ENCODE data around the gene CNTN6. TPM values are rescaled to one million over a fixed set of nuclear protein-coding genes. Genes with fewer than 3 reads are reported as not detected.
A peak's percentile ranks its signal among the peaks of the same experiment; 100 is the strongest.
"Not testable (repeated sequence)": the region's sequence is repeated elsewhere in the genome, so short reads cannot be mapped to it uniquely, and the experiment has no call there.

The CNTN6 gene
- total and polyA plus RNA-seq, 2 donors (not counting 1 experiment from before 2014, with no cell fraction given): not detected

GRCh38 chr3:1380926-1381646 is 288.3 kb downstream of the CNTN6 start:
- intact Hi-C loops (cut with micrococcal nuclease): no loop called here
- Histone ChIP-seq H3K4me3 (ENCODE audit: control extremely low read depth in 1 of 5, extremely low read depth in 1 of 5, insufficient read depth in 1 of 5, low read depth in 2 of 5, low read length in 4 of 5) (peak overlapping the region in 3 of 5 experiments; percentile 3 to 36 (median 30)), H3K9me3 (ENCODE audit: control extremely low read depth in 1 of 3, control insufficient read depth in 2 of 3, insufficient read depth in 1 of 3, low read length in 2 of 3) (no peaks in the 10 kb centered on the region), H3K27ac (ENCODE audit: low read length in 2 of 2) (peak overlapping the region; percentile 47 to 56), H3K9ac (ENCODE audit: low read length) (peak overlapping the region; percentile 17), H2AFZ (ENCODE audit: insufficient read depth, low read depth, low read length, poor library complexity, severe bottlenecking) (peak overlapping the region; percentile 23), H4K20me1 (ENCODE audit: control insufficient read depth, insufficient read depth, low read length, poor library complexity, severe bottlenecking) (no peaks in the 10 kb centered on the region), H3K4me1 (ENCODE audit: control insufficient read depth in 2 of 2, insufficient read depth in 2 of 2, low read length in 2 of 2) (peaks cover 3 to 17% of the 10 kb centered on the region in 2 donors), H3K36me3 (replicated peaks in 1 of 2; ENCODE audit: control extremely low read depth in 1 of 2, control insufficient read depth in 1 of 2, extremely low read depth in 1 of 2, insufficient read depth in 2 of 2, low read length in 1 of 2) (no peaks in the 10 kb centered on the region), H3K27me3 (replicated peaks in 1 of 4; ENCODE audit: control extremely low read depth in 1 of 4, control insufficient read depth in 3 of 4, insufficient read depth in 4 of 4, low read length in 3 of 4) (no peaks in the 10 kb centered on the region), H3K4me2 (replicated peaks; ENCODE audit: low read depth, low read length, poor library complexity, severe bottlenecking) (peak overlapping the region; percentile 37), H3K79me2 (ENCODE audit: control insufficient read depth, insufficient read depth, low read length) (no peaks in the 10 kb centered on the region)
- DNase-seq (peak; percentile 57), ATAC-seq (ENCODE audit: low read depth) (peak; percentile 78)
- no peak for TF ChIP-seq EZH2 (IDR thresholded peaks at IDR 0.05; ENCODE audit: borderline replicate concordance, insufficient read depth, low read depth, low read length, poor library complexity, severe bottlenecking)
- peak overlapping the region; percentile 91 for H3K27ac Mint-ChIP-seq
- peak overlapping the region; percentile 77 for H3K4me3 Mint-ChIP-seq
- H3K9me3 Mint-ChIP-seq (ENCODE audit: insufficient read depth): peaks cover 2% of the 10 kb centered on the region
- POLR2A ChIA-PET: no interaction called here
- peaks cover 22% of the 10 kb centered on the region for H3K4me1 Mint-ChIP-seq
- 41% methylated on average over 4 of the region's 8 CpGs for WGBS (ENCODE audit: insufficient coverage)
- CTCF ChIA-PET: no interaction called here
- H3K27me3 Mint-ChIP-seq: no peaks in the 10 kb centered on the region

GRCh38 chr3:1381647-1382036 is 288.8 kb downstream of the CNTN6 start:
- no peaks in the 10 kb centered on the region for H4K20me1 ChIP-seq (ENCODE audit: control insufficient read depth, insufficient read depth, low read length, poor library complexity, severe bottlenecking)
- H3K27me3 ChIP-seq (replicated peaks in 1 of 4; ENCODE audit: control extremely low read depth in 1 of 4, control insufficient read depth in 3 of 4, insufficient read depth in 4 of 4, low read length in 3 of 4): no peaks in the 10 kb centered on the region
- ATAC-seq (ENCODE audit: low read depth): peak; percentile 42
- H3K4me1 ChIP-seq (ENCODE audit: control insufficient read depth in 2 of 2, insufficient read depth in 2 of 2, low read length in 2 of 2): peaks cover 3 to 17% of the 10 kb centered on the region in 2 donors
- no peaks in the 10 kb centered on the region for H3K36me3 ChIP-seq (replicated peaks in 1 of 2; ENCODE audit: control extremely low read depth in 1 of 2, control insufficient read depth in 1 of 2, extremely low read depth in 1 of 2, insufficient read depth in 2 of 2, low read length in 1 of 2)
- TF ChIP-seq, protein P1, sequence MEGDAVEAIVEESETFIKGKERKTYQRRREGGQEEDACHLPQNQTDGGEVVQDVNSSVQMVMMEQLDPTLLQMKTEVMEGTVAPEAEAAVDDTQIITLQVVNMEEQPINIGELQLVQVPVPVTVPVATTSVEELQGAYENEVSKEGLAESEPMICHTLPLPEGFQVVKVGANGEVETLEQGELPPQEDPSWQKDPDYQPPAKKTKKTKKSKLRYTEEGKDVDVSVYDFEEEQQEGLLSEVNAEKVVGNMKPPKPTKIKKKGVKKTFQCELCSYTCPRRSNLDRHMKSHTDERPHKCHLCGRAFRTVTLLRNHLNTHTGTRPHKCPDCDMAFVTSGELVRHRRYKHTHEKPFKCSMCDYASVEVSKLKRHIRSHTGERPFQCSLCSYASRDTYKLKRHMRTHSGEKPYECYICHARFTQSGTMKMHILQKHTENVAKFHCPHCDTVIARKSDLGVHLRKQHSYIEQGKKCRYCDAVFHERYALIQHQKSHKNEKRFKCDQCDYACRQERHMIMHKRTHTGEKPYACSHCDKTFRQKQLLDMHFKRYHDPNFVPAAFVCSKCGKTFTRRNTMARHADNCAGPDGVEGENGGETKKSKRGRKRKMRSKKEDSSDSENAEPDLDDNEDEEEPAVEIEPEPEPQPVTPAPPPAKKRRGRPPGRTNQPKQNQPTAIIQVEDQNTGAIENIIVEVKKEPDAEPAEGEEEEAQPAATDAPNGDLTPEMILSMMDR (IDR thresholded peaks at IDR 0.05): no peak
- TF ChIP-seq EZH2 (IDR thresholded peaks at IDR 0.05; ENCODE audit: borderline replicate concordance, insufficient read depth, low read depth, low read length, poor library complexity, severe bottlenecking): no peak
- H3K4me3 Mint-ChIP-seq: peak overlapping the region; percentile 77
- peak overlapping the region; percentile 91 for H3K27ac Mint-ChIP-seq
- H3K4me3 ChIP-seq (ENCODE audit: control extremely low read depth in 1 of 5, extremely low read depth in 1 of 5, insufficient read depth in 1 of 5, low read depth in 2 of 5, low read length in 4 of 5): peak overlapping the region in 3 of 5 experiments; percentile 3 to 36 (median 30)
- no CpG with 5 or more reads among the region's 5 CpGs for WGBS (ENCODE audit: insufficient coverage)
- H2AFZ ChIP-seq (ENCODE audit: insufficient read depth, low read depth, low read length, poor library complexity, severe bottlenecking): peak overlapping the region; percentile 23
- H3K79me2 ChIP-seq (ENCODE audit: control insufficient read depth, insufficient read depth, low read length): no peaks in the 10 kb centered on the region
- peaks cover 2% of the 10 kb centered on the region for H3K9me3 Mint-ChIP-seq (ENCODE audit: insufficient read depth)
- intact Hi-C loops (cut with micrococcal nuclease): no loop called here
- H3K27ac ChIP-seq (ENCODE audit: low read length in 2 of 2): peak overlapping the region; percentile 47 to 56
- H3K27me3 Mint-ChIP-seq: no peaks in the 10 kb centered on the region
- peak overlapping the region; percentile 17 for H3K9ac ChIP-seq (ENCODE audit: low read length)
- ChIA-PET CTCF (no interaction called here), POLR2A (no interaction called here)
- no peaks in the 10 kb centered on the region for H3K9me3 ChIP-seq (ENCODE audit: control extremely low read depth in 1 of 3, control insufficient read depth in 2 of 3, insufficient read depth in 1 of 3, low read length in 2 of 3)
- H3K4me2 ChIP-seq (replicated peaks; ENCODE audit: low read depth, low read length, poor library complexity, severe bottlenecking): peak overlapping the region; percentile 37
- H3K4me1 Mint-ChIP-seq: peaks cover 22% of the 10 kb centered on the region
- no peak for DNase-seq

- H3K36me3 ChIP-seq (replicated peaks in 1 of 2; ENCODE audit: control extremely low read depth in 1 of 2, control insufficient read depth in 1 of 2, extremely low read depth in 1 of 2, insufficient read depth in 2 of 2, low read length in 1 of 2); H3K4me3 ChIP-seq (ENCODE audit: control extremely low read depth in 1 of 5, extremely low read depth in 1 of 5, insufficient read depth in 1 of 5, low read depth in 2 of 5, low read length in 4 of 5); H3K4me3 Mint-ChIP-seq; H3K79me2 ChIP-seq (ENCODE audit: control insufficient read depth, insufficient read depth, low read length); H3K4me1 Mint-ChIP-seq; CTCF ChIA-PET; H3K4me1 ChIP-seq (ENCODE audit: control insufficient read depth in 2 of 2, insufficient read depth in 2 of 2, low read length in 2 of 2); intact Hi-C loops (cut with micrococcal nuclease); H2AFZ ChIP-seq (ENCODE audit: insufficient read depth, low read depth, low read length, poor library complexity, severe bottlenecking); POLR2A ChIA-PET; H3K4me2 ChIP-seq (replicated peaks; ENCODE audit: low read depth, low read length, poor library complexity, severe bottlenecking); H3K9me3 Mint-ChIP-seq (ENCODE audit: insufficient read depth); H3K9me3 ChIP-seq (ENCODE audit: control extremely low read depth in 1 of 3, control insufficient read depth in 2 of 3, insufficient read depth in 1 of 3, low read length in 2 of 3); H3K27me3 Mint-ChIP-seq; H3K27ac Mint-ChIP-seq; H4K20me1 ChIP-seq (ENCODE audit: control insufficient read depth, insufficient read depth, low read length, poor library complexity, severe bottlenecking); ATAC-seq (ENCODE audit: low read depth); H3K27me3 ChIP-seq (replicated peaks in 1 of 4; ENCODE audit: control extremely low read depth in 1 of 4, control insufficient read depth in 3 of 4, insufficient read depth in 4 of 4, low read length in 3 of 4); H3K27ac ChIP-seq (ENCODE audit: low read length in 2 of 2); DNase-seq; H3K9ac ChIP-seq (ENCODE audit: low read length): not testable (repeated sequence)
- 94% methylated on average over 10 of the region's 23 CpGs for WGBS (ENCODE audit: insufficient coverage)
These were observed 294.6 kb downstream of the CNTN6 start for GRCh38 chr3:1387396-1387905.
